Sciatic nerve (tissue), 2 donors: ENCODE results near the gene MAGEA3. TPM values are rescaled to one million over a fixed set of nuclear protein-coding genes. Genes with fewer than 3 reads are reported as not detected.
"Not testable (repeated sequence)": the region's sequence is repeated elsewhere in the genome, so short reads cannot be mapped to it uniquely, and the experiment has no call there.

Experiments
- ATAC-seq: fragments of 200-7000 bp; cut with Tn5 transposase; one replicate; pipeline ENCODE4 v1.9.1; 2020; ENCODE audit warnings: mild to moderate bottlenecking, moderate library complexity
- DNase-seq: peaks from one replicate; pipeline ENCODE4 v3.0.0-alpha.2; 2020; ENCODE audit warnings: low spot score
- intact Hi-C: fragments of 100-400 bp; cut with DNase I; formaldehyde crosslinking; loops from one replicate; pipeline ENCODE4 v1.14.2; 2022
- total RNA-seq: library from RNA; stranded (reverse); fragmentation: NEBNext Ultra II Directional; extraction: Animal tissue kit (Norgen Biotek cat#: 25700); gene quantifications from one replicate; pipeline ENCODE4 v1.2.1, GENCODE V29; 2021
- donor health status: DM: no; HTN: no; CAD: no.
- donor health status: DM: no; HTN: no; CAD: no.

Gene MAGEA3
- not detected for total RNA-seq

- intact Hi-C loops, DNase-seq: not testable (repeated sequence)
- ATAC-seq = peak; percentile 13
Observed at GRCh38 chrX:152697952-152698931, at the start of gene MAGEA3. Gene MAGEA3 (plus strand): TSS chrX:152698794. CDS start chrX:152700833, 2,039 bp downstream.

GRCh38 chrX:152652060-152652459 is 46.5 kb upstream of the MAGEA3 start:
- intact Hi-C loops = no loop called here
- no peak for DNase-seq
- no peak for ATAC-seq

GRCh38 chrX:152652467-152652866 is 46.1 kb upstream of the MAGEA3 start:
- ATAC-seq (no peak), DNase-seq (no peak)
- intact Hi-C loops = no loop called here

GRCh38 chrX:152656087-152656486 is 42.5 kb upstream of the MAGEA3 start:
- ATAC-seq (no peak), DNase-seq (no peak)
- intact Hi-C loops = no loop called here

GRCh38 chrX:152656890-152657289 is 41.7 kb upstream of the MAGEA3 start:
- ATAC-seq (no peak), DNase-seq (no peak)
- intact Hi-C loops = no loop called here

- ATAC-seq = no peak
- intact Hi-C loops = no loop called here
Observed at GRCh38 chrX:152658302-152658701, 40.3 kb upstream of the MAGEA3 start.

GRCh38 chrX:152663086-152663485 is 35.5 kb upstream of the MAGEA3 start:
- ATAC-seq (no peak), DNase-seq (no peak)
- intact Hi-C loops = no loop called here

More at GRCh38 chrX:152658302-152658701, 40.3 kb upstream of the MAGEA3 start:
- DNase-seq = no peak

GRCh38 chrX:152674135-152674534 is 24.5 kb upstream of the MAGEA3 start:
- no peak for ATAC-seq
- intact Hi-C loops = no loop called here

GRCh38 chrX:152674652-152675051 is 23.9 kb upstream of the MAGEA3 start:
- intact Hi-C loops, DNase-seq, ATAC-seq: not testable (repeated sequence)

More at GRCh38 chrX:152674135-152674534, 24.5 kb upstream of the MAGEA3 start:
- DNase-seq = no peak

GRCh38 chrX:152681012-152681411 is 17.6 kb upstream of the MAGEA3 start:
- ATAC-seq, intact Hi-C loops, DNase-seq: not testable (repeated sequence)

GRCh38 chrX:152700390-152700789 is 1.8 kb downstream of the MAGEA3 start:
- ATAC-seq, intact Hi-C loops, DNase-seq: not testable (repeated sequence)

- intact Hi-C loops, DNase-seq, ATAC-seq: not testable (repeated sequence)
Observed at GRCh38 chrX:152706500-152706899, 7.9 kb downstream of the MAGEA3 start.

- intact Hi-C loops, ATAC-seq, DNase-seq: not testable (repeated sequence)
Observed at GRCh38 chrX:152709173-152709572, 10.6 kb downstream of the MAGEA3 start, which contains the start of gene CSAG2. Gene CSAG2 (minus strand): TSS chrX:152709273. CDS start chrX:152709112, 161 bp downstream.

- intact Hi-C loops = not testable (repeated sequence)
Observed at GRCh38 chrX:152713195-152713594, 14.6 kb downstream of the MAGEA3 start.

GRCh38 chrX:152713815-152714787 is 15.5 kb downstream of the MAGEA3 start, which contains the start of gene MAGEA2B:
Gene MAGEA2B (plus strand): TSS chrX:152714628. CDS start chrX:152717107, 2,479 bp downstream.
- DNase-seq, ATAC-seq, intact Hi-C loops: not testable (repeated sequence)

More at GRCh38 chrX:152713195-152713594, 14.6 kb downstream of the MAGEA3 start:
- DNase-seq, ATAC-seq: not testable (repeated sequence)

GRCh38 chrX:152725409-152725808 is 26.8 kb downstream of the MAGEA3 start:
- no peak for ATAC-seq
- DNase-seq = no peak
- intact Hi-C loops = no loop called here

GRCh38 chrX:152733261-152733975 is 34.8 kb downstream of the MAGEA3 start, which contains the start of the genes CSAG1 and MAGEA12:
Gene CSAG1 (minus strand): TSS chrX:152733721. CDS start chrX:152732460, 1,261 bp downstream.
Gene MAGEA12 (plus strand): TSS chrX:152733757. CDS start chrX:152736162, 2,405 bp downstream.
- intact Hi-C loops = no loop called here

More at GRCh38 chrX:152733261-152733975, 34.8 kb downstream of the MAGEA3 start, which contains the start of the genes CSAG1 and MAGEA12:
- ATAC-seq (no peak), DNase-seq (peak; percentile 45)
